GM12892 (cell line): ENCODE results near the gene BCKDHB.

ENCODE experiments used
- POLR2A ChIP-seq: IDR thresholded peaks from 2 replicates; pipeline ENCODE4 v1.6.1; 2011; ENCODE audit warnings: low read depth, low read length, control low read depth
- POLR2AphosphoS5 ChIP-seq: IDR thresholded peaks from 2 replicates; pipeline ENCODE4 v1.6.1; 2011; ENCODE audit warnings: low read depth, low read length, control low read depth

GRCh38 chr6:80179695-80180094 lies 73.2 kb downstream of the BCKDHB start:
- no peak for TF ChIP-seq POLR2AphosphoS5
- TF ChIP-seq POLR2A = no peak
